ENCODE results near the gene ANO4. TPM values are rescaled to one million over a fixed set of nuclear protein-coding genes. Genes with fewer than 3 reads are reported as not detected.

Gene ANO4
- total RNA-seq, 4 donors from 2014 or later: 0.27 to 0.78 (median 0.48) TPM

DNA sequence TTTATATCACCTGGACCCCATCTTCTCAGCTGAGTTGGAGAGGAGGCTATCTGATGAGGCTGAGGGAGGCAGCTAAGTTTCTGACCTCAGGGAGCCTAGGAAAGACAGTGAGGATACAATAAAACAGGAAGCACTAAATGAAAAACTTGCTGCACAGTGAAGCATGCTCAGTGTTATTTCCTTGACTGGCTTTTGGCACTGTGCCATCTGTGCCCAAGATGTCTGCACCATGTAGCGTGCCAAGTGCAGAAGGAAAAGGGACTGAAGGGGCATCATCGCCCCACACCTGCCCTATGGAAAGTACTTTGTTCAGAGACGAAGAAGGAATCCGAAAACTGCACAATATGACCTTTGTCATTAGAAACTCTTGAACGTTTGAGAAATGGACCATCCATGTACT, 102.7 kb downstream of the ANO4 start:
- H3K9me3 ChIP-seq: no peaks in the 10 kb centered on the region
- TF ChIP-seq POLR2A (IDR thresholded peaks at IDR 0.05): no peak
- TF ChIP-seq, protein P1, sequence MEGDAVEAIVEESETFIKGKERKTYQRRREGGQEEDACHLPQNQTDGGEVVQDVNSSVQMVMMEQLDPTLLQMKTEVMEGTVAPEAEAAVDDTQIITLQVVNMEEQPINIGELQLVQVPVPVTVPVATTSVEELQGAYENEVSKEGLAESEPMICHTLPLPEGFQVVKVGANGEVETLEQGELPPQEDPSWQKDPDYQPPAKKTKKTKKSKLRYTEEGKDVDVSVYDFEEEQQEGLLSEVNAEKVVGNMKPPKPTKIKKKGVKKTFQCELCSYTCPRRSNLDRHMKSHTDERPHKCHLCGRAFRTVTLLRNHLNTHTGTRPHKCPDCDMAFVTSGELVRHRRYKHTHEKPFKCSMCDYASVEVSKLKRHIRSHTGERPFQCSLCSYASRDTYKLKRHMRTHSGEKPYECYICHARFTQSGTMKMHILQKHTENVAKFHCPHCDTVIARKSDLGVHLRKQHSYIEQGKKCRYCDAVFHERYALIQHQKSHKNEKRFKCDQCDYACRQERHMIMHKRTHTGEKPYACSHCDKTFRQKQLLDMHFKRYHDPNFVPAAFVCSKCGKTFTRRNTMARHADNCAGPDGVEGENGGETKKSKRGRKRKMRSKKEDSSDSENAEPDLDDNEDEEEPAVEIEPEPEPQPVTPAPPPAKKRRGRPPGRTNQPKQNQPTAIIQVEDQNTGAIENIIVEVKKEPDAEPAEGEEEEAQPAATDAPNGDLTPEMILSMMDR (IDR thresholded peaks at IDR 0.05): no peak
- H3K27me3 ChIP-seq: no peaks in the 10 kb centered on the region
- no peak overlapping the region for H3K4me3 ChIP-seq (replicated peaks in 1 of 3)
- intact Hi-C loops (cut with DNase I): no loop called here
- DNase-seq: peak in 1 of 2 donors; percentile 3
- no peaks in the 10 kb centered on the region for H3K4me1 ChIP-seq
- 71 to 75% methylated on average over 5 of the region's 5 CpGs for WGBS, 2 donors
- H3K36me3 ChIP-seq: no peaks in the 10 kb centered on the region
- no peak overlapping the region for H3K27ac ChIP-seq

DNA sequence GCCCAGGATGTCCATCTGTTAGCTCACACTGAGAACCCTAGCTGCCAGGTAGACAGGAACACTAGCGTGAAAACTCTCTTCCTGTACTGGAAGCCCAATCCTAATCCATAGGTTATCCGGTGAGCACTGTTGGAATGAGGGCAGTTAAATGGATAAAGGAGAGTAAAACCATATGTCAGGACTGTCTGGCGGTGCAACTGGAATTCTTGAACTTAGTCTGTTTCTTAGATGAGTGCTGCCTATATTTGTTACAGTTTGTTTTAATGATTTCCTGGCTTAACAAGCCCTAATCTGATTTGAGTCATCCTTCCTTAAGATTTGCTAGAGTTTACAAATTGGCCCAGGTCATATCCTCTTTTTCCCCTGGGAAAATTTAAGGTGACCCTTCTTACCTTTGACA, 104.7 kb downstream of the ANO4 start:
- 81 to 82% methylated on average over 3 of the region's 3 CpGs for WGBS, 2 donors
- Histone ChIP-seq H3K27me3 (no peaks in the 10 kb centered on the region), H3K27ac (no peak overlapping the region), H3K9me3 (no peaks in the 10 kb centered on the region), H3K4me3 (replicated peaks in 1 of 3) (no peak overlapping the region), H3K36me3 (no peaks in the 10 kb centered on the region), H3K4me1 (no peaks in the 10 kb centered on the region)
- intact Hi-C loops (cut with DNase I): no loop called here
- TF ChIP-seq, protein P1 (IDR thresholded peaks at IDR 0.05): no peak
- TF ChIP-seq POLR2A (IDR thresholded peaks at IDR 0.05): no peak
- no peak for DNase-seq

DNA sequence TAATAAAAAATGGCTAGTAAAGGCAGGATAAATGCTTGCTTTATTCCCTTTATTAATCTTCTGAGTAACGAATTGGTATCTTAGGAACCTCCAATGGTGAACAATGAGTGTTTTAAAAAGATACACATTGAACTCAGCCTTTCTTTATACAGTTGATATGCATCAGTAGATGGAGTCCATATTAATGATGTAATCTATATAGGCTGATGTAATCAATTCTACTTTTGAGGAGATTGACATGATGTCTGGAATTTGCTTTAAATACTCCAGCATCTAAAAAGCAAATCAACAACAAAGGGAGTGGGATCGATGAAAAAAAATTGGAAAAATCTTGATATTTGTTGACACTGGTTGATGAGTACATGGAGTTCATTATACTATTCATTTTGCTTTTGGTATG, 106.2 kb downstream of the ANO4 start:
- Histone ChIP-seq H3K4me3 (replicated peaks in 1 of 3) (no peak overlapping the region), H3K27me3 (no peaks in the 10 kb centered on the region), H3K4me1 (no peaks in the 10 kb centered on the region), H3K27ac (no peak overlapping the region), H3K9me3 (no peaks in the 10 kb centered on the region), H3K36me3 (no peaks in the 10 kb centered on the region)
- intact Hi-C loops (cut with DNase I): no loop called here
- WGBS, 2 donors: 85 to 92% methylated on average over 2 of the region's 2 CpGs
- TF ChIP-seq POLR2A (IDR thresholded peaks at IDR 0.05): no peak
- DNase-seq: no peak

DNA sequence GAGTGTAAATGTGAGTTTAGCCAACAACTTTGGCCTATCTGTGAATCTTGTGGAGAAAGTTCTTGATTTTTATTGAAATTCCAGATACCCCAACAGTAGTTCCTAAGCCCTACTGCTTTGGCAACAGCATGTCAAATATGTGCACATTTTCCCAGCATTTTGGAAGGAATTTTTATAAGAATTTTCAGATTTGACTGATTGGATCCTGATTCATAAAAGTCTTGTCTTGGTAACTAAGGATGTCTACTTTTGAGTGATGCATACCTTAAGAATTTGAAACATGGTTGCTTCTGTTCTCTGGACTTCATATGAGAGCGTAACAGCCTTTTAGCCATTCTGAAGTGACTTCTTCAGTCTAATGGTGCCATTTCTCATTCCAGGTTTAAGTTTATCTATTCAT, 106.7 kb downstream of the ANO4 start:
- Histone ChIP-seq H3K36me3 (no peaks in the 10 kb centered on the region), H3K4me3 (replicated peaks in 1 of 3) (no peak overlapping the region), H3K27me3 (no peaks in the 10 kb centered on the region), H3K27ac (no peak overlapping the region), H3K4me1 (no peaks in the 10 kb centered on the region), H3K9me3 (no peaks in the 10 kb centered on the region)
- TF ChIP-seq POLR2A (IDR thresholded peaks at IDR 0.05): no peak
- TF ChIP-seq, protein P1 (IDR thresholded peaks at IDR 0.05): no peak
- intact Hi-C loops (cut with DNase I): no loop called here
- WGBS, 2 donors: 88 to 92% methylated on average over 1 of the region's 1 CpG
- no peak for DNase-seq

DNA sequence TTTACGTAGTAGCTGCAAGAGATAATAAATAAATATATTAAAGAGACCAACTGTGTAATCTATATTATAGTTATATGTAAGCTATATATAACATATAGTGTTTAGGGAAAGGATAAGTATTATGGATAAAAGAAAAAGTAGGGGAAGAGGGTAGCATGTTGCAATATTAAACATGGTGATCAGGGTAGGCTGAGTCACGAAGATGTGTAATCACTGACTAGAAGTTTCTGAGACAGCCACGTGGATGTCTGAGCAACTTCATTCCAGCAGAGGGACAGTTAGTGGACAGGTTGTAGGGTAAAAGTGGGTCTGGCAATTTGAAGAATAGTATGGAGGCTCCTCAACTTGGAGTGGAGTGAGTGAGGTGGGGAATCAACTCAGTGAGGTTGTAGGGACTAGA, 109.7 kb downstream of the ANO4 start:
- Histone ChIP-seq H3K36me3 (no peaks in the 10 kb centered on the region), H3K27me3 (no peaks in the 10 kb centered on the region), H3K27ac (no peak overlapping the region), H3K9me3 (no peaks in the 10 kb centered on the region), H3K4me3 (replicated peaks in 1 of 3) (no peak overlapping the region), H3K4me1 (no peaks in the 10 kb centered on the region)
- intact Hi-C loops (cut with DNase I): no loop called here
- WGBS, 2 donors: 65 to 71% methylated on average over 3 of the region's 3 CpGs
- TF ChIP-seq, protein P1 (IDR thresholded peaks at IDR 0.05): no peak
- no peak for TF ChIP-seq POLR2A (IDR thresholded peaks at IDR 0.05)
- no peak for DNase-seq

DNA sequence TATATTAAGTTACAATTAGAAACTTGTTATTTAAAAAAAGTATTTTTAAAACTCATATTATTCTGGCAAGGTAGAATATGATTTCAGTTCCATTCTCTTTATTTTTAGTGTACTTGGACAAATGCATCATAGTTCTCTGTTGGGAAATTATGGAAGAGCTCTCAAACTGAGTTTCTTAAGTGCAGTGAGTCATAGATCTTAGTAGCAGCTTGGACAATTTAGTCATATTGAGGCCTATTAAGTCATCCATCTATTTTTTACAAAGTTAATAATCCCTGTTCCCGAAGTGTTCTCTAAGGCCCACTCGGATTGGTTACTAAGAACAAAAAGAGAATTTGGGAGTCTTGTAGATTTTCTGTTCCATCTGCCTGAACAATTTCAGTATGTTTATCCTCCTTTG, 113.9 kb downstream of the ANO4 start:
- 86 to 88% methylated on average over 2 of the region's 2 CpGs for WGBS, 2 donors
- intact Hi-C loops (cut with DNase I): no loop called here
- no peaks in the 10 kb centered on the region for H3K9me3 ChIP-seq
- no peak for TF ChIP-seq POLR2A (IDR thresholded peaks at IDR 0.05)
- TF ChIP-seq, protein P1 (IDR thresholded peaks at IDR 0.05): no peak
- H3K27ac ChIP-seq: no peak overlapping the region
- H3K36me3 ChIP-seq: no peaks in the 10 kb centered on the region
- H3K27me3 ChIP-seq: no peaks in the 10 kb centered on the region
- no peaks in the 10 kb centered on the region for H3K4me1 ChIP-seq
- no peak for DNase-seq
- no peak overlapping the region for H3K4me3 ChIP-seq (replicated peaks in 1 of 3)
